HG03439 (cell line): ENCODE data around the gene SP2.
A peak's percentile ranks its signal among the peaks of the same experiment; 100 is the strongest.

ENCODE experiments used
- ATAC-seq: cut with Tn5 transposase; IDR thresholded peaks from one replicate; pipeline ENCODE4 v1.9.1; 2021; ENCODE audit warnings: mild to moderate bottlenecking, moderate library complexity; ENCODE audit not compliant: unreplicated experiment

The SP2 gene

GRCh38 chr17:47895856-47896671 is at the start of gene SP2:
TSS of gene SP2 (plus strand) at chr17:47896236. CDS start at chr17:47896287, 51 bp downstream.
- peak; percentile 91 for ATAC-seq

- no peak for ATAC-seq
Measured at GRCh38 chr17:47846716-47847340, 49.2 kb upstream of the SP2 start.

- no peak for ATAC-seq
Measured at GRCh38 chr17:47847341-47848197, 48.5 kb upstream of the SP2 start.

GRCh38 chr17:47848198-47848513 is 47.9 kb upstream of the SP2 start:
- no peak for ATAC-seq

- no peak for ATAC-seq
Measured at GRCh38 chr17:47850373-47850691, 45.7 kb upstream of the SP2 start.

GRCh38 chr17:47850692-47851573 is 45.1 kb upstream of the SP2 start, which contains the start of gene SP6:
TSS of gene SP6 (minus strand) at chr17:47851163. CDS start at chr17:47848429, 2,734 bp downstream.
- no peak for ATAC-seq

GRCh38 chr17:47851764-47852112 is 44.3 kb upstream of the SP2 start:
- ATAC-seq, result no peak

GRCh38 chr17:47852113-47852949 is 43.7 kb upstream of the SP2 start:
- no peak for ATAC-seq

- no peak for ATAC-seq
Measured at GRCh38 chr17:47853616-47854015, 42.4 kb upstream of the SP2 start.

GRCh38 chr17:47855737-47856136 is 40.3 kb upstream of the SP2 start:
- no peak for ATAC-seq

- ATAC-seq, result no peak
Measured at GRCh38 chr17:47856830-47857229, 39.2 kb upstream of the SP2 start.

- no peak for ATAC-seq
Measured at GRCh38 chr17:47857551-47858455, 38.2 kb upstream of the SP2 start.

- no peak for ATAC-seq
Measured at GRCh38 chr17:47860386-47860785, 35.6 kb upstream of the SP2 start.

- ATAC-seq, result no peak
Measured at GRCh38 chr17:47862621-47863440, 33.2 kb upstream of the SP2 start.

- ATAC-seq, result no peak
Measured at GRCh38 chr17:47864791-47865216, 31.2 kb upstream of the SP2 start.

- no peak for ATAC-seq
Measured at GRCh38 chr17:47866941-47867340, 29.1 kb upstream of the SP2 start.

- ATAC-seq, result no peak
Measured at GRCh38 chr17:47867813-47868533, 28.1 kb upstream of the SP2 start.
